ENCODE results near the gene TMEM18.

Gene TMEM18

DNA sequence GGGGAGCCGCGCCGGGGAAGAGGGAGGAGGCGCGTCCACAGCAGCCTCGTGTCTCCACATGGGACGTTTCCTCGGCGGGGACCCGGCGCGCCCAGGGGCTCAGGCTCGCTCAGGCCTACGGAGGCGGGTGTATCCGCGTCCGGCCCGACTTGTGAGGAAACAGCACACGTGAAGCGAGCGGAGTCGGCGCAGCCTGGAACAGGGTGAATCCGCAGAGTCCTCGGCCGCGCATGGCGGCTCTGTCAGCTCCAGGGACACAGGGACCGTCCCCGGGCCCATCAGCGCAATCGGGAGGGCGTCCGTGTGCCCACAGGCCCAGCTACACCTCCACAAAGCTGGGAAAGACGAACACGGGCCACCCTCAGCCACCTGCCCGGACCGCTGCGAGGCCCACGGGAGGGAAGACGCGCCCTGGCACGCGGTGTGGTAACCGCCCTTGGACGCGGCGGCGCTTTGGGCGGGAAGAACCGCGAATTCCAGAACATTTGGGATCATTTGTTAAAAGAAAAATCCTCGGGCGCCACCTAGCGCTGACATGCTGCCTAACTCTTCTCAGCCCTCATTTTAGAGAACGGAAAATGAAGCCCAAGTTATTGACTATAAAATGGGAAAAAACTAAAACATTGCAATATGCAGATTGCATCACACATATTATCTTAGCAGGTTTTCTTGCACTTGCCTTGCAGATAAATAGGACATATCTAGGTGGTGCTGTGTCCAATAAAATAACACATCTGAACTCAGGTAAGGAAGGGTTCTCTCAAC is 40.4 kb downstream of the TMEM18 start:
- DNase-seq (ENCODE audit: extremely low read depth in 1 of 2, low read depth in 1 of 2) = no peak

DNA sequence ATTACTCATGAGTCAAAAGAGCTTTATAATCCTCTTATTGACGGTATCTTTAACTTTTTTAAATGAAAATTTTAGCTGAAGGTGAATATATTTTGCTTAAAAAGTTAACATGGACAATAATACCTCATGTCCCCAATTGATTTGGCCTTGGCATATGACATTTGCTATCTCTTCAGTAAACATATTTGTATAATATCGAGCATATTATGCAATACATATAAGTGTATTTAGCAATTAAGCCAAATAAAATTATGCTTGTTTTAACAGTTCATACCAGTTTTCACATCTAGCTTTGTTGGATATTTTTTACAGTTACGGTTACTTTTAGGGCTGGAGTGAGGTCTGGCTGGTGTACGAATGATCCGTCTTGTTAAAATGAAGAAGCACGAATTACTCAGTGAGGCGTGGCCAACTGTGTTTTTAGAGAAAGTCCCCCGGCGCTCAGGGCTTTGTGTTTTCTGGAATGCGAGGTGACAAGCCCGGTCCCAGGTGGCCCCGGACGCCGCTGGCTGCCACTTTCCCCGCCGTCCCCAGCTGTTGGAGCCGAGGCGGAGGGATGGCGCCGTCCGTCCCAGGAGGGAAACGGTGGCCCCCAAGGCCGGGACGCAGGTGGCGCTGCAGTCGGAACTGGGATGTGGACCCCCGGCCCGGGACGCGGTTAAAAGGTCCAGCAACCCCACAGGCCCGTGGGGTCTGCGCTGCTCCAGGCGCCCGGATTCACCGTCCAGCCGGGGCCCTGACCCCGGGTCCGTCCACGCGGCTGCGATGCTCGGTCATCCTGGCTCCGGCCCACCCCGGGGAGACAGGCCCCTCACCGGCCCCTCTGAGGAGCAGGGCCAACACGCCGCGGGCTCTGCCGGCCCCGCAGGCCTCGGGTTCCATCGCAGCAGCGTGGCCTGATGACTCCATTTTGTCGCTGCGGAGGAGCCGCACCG is 41.3 kb downstream of the TMEM18 start:
- DNase-seq (ENCODE audit: extremely low read depth in 1 of 2, low read depth in 1 of 2) = no peak

DNA sequence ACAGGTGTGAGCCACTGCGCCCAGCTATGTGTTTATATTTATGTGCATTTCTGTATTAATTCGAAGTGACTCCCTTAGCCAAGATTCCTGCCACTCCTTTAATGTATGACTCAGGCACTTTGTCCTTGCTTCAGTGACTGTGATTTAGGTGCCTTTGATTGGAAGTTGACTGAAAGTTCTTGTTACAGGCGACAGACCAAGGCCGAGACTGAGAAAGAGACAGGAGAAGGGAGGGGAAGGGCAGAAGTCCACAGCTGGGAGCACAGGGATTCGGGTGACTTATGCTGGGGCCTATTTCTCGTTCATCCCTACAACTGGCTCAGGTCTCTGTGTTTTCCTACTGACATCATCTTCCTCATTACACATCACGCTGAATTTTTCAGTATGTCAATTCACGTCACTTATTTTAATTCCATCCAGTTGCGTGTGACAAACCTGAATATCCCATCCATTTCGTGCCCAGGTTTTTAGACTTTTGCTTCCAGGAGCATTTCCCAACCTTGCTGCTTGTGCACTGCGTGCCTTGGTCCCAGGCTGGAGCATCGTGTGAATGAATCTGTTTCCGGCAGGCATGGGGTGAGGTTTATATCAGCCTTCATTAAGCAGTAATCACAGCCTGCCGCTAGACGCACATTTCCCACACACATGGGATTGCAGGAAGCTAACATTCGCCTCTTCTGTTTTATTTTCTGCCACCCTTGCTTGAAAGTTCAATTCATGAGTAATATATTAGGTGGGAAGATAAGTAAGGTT is 42.4 kb downstream of the TMEM18 start:
- no peak for DNase-seq (ENCODE audit: extremely low read depth in 1 of 2, low read depth in 1 of 2)

DNA sequence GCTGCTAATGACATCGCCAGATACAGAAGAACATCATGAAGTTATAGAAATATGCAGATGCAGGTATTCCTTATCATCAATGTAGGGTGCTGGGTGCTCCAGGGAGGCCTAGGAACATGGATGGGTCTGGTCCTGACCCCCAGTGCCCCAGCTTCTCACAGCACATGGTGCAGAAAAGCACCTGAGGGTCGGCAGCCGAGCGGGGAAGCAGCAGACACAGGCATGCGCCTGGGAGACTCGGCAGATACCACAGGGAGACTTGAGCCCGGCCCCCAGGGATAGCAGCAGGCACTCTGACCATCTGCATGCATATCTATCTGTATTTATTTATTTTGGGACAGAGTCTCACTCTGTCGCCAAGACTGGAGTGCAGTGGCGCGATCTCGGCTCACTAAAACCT is 43.2 kb downstream of the TMEM18 start:
- DNase-seq (ENCODE audit: extremely low read depth in 1 of 2, low read depth in 1 of 2) = no peak

DNA sequence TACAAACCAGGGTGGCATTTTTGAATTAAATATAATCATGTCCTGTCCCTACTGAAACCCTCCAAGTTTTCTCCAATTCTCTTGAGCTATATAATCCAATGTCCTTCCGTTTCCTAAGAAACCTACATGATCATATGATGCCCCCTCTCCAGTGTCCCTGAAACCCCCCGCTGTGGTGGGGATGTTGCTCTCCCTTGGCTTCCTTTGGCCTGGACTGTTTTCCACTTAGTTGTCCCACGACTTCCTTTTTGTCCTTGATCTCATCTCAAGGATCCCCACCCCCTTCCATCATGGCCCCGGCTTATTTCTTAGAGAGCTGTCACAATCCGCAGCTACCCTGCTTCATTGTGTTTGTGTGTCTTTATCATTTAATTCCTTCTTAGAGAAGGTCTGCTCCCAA is 43.8 kb downstream of the TMEM18 start:
- DNase-seq (ENCODE audit: extremely low read depth in 1 of 2, low read depth in 1 of 2) = no peak

DNA sequence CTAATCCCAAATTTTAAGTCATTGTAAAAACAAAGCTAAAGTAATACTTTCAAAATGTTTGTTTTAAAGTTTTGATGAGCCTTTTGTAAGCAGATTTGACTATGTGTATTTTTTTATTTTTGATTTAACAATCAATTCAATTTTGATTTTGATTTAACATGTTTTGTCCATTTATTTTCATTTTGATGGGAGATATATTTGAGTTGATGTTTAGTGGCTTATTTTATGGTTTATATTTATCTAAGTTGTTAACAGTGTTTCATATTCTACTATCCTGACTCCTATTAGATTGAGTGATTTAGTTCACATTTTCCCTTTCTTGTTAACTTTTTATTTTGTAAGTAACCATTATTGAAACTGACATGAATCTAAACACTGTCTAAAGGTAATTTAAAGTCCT is 44.7 kb downstream of the TMEM18 start:
- DNase-seq (ENCODE audit: extremely low read depth in 1 of 2, low read depth in 1 of 2) = no peak

- DNase-seq (ENCODE audit: extremely low read depth in 1 of 2, low read depth in 1 of 2) = no peak
These were observed 45.5 kb downstream of the TMEM18 start for GRCh38 chr2:631741-632140.

GRCh38 chr2:630451-631320 is 46.5 kb downstream of the TMEM18 start:
- no peak for DNase-seq (ENCODE audit: extremely low read depth in 1 of 2, low read depth in 1 of 2)

GRCh38 chr2:629961-630360 is 47.2 kb downstream of the TMEM18 start:
- no peak for DNase-seq (ENCODE audit: extremely low read depth in 1 of 2, low read depth in 1 of 2)

GRCh38 chr2:628651-629050 is 48.6 kb downstream of the TMEM18 start:
- no peak for DNase-seq (ENCODE audit: extremely low read depth in 1 of 2, low read depth in 1 of 2)

DNA sequence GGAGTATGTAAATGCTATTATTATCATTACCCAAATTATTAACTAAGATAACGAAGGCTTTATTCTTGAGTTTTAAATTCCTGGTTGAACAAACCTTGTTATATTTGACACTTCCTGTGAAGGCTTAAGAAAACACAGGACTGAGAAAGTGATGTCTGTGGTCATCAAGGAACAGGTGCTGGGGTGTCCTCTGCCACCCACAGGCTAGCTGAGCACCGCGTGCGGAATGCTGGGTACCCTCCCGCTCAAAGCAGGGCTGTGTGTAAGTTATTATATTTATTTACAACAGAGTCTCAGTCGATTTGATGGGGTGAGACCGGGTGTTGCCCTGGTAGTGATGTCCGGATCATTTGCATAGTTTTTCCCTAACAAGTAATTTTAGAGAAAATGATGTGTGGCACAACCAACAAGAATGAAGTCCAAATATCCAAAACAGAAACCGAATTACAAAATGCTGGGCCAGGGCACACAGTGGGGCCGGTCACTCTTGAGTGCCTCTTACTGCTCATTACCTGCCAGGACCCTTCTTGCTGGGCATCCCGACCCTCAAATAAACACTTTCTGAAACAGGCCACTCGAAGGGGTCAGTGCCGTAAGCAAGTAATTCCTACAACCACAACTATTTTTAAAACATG is 49.2 kb downstream of the TMEM18 start:
- DNase-seq (ENCODE audit: extremely low read depth in 1 of 2, low read depth in 1 of 2) = no peak

DNA sequence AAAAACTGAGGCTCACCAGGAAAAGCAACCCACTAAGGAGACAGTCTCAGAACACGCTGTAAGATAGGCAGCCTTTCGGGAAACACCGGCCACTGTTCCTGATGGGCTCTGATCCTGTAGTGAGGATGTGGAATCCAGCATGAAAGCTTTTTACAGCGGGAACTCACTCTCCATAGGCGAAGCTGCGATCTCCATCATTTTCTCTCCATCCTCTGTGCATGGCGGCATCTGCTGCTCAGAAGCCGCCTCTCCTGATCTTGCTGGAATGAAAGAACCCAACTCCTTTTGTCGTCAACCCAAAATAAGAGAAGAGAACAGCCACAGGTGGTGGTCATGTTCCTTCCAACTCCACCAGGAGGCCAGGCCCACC is 49.9 kb downstream of the TMEM18 start:
- no peak for DNase-seq (ENCODE audit: extremely low read depth in 1 of 2, low read depth in 1 of 2)

GRCh38 chr2:626491-627339 is 50.5 kb downstream of the TMEM18 start:
- DNase-seq (ENCODE audit: extremely low read depth in 1 of 2, low read depth in 1 of 2) = no peak

- no peak for DNase-seq (ENCODE audit: extremely low read depth in 1 of 2, low read depth in 1 of 2)
These were observed 51.5 kb downstream of the TMEM18 start for GRCh38 chr2:625415-626333.

DNA sequence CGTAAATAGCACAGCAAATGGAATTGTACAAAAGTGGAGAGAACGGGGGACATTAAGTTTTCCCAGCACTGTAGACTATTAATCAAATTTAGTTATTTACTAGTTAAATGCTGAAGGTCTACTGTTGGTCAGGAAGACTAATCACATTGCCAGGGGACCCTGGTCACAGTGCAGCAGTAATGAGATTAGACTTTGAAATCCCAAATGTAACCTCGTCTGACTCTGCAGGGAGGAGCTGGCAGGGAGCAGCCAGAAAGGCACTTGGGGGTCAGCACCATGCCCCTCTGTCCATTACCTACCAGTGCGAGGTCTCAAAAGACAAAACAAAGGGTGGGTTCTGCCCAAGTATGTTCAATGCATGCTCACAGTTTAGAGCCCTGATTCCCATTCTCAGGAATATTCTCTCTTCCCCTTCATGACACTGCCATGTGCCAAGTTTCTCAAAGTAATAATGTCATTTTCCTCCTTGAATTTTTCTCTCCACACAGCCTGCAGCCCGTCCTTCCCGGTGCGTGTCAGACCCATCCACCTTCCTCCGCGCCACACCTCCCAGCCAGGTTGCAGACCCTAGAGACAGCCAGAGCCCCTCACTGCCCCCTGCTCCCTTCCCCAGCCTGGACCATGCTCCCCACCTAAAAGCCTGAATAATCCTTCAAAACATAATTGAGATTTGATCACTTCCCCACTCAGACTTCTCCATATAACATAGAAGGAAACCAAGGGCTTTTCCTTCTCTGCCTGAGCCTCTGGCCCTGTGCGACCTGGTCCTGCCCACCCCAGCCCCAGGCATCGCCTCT is 52.5 kb downstream of the TMEM18 start:
- no peak for DNase-seq (ENCODE audit: extremely low read depth in 1 of 2, low read depth in 1 of 2)

DNA sequence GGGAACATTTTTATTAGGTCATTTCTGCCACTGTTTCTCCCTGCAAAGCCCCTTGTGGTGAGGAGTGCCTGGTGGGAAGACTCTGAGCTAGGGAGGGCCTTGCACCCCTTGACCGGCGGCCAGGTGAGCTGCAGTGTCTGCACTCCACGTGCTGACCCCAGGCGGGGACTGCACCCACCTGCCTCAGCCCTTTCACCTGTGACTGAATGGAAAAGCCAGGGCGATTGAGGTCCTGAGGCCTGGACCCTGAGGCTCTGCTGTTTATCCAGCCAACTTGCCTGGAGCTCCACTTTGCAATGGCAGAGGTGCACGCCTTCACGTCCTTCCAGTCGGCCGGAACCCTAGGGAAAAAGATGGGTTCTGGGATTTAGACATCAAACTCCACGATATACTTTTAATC is 53.1 kb downstream of the TMEM18 start:
- DNase-seq (ENCODE audit: extremely low read depth in 1 of 2, low read depth in 1 of 2) = no peak

Data from stimulated activated CD8-positive, alpha-beta memory T cell treated with anti-CD3 and anti-CD28 coated beads, Interleukin-7, amount 100 ng/mL, for 48 hours (primary cell).